Activated T-helper 1 cell treated with anti-CD3 and anti-CD28 coated beads, Interleukin-2, amount 50 U/mL, for 16 hours (primary cell): ENCODE results near the gene RAB11FIP4.
A peak's percentile ranks its signal among the peaks of the same experiment; 100 is the strongest.

Experiments
- DNase-seq, 2 donors: peaks; one replicate each; pipeline ENCODE4 v3.0.0-alpha.2; 2020; ENCODE audit warnings: low read depth in 1 of 2, low spot score in 1 of 2

The RAB11FIP4 gene

DNA sequence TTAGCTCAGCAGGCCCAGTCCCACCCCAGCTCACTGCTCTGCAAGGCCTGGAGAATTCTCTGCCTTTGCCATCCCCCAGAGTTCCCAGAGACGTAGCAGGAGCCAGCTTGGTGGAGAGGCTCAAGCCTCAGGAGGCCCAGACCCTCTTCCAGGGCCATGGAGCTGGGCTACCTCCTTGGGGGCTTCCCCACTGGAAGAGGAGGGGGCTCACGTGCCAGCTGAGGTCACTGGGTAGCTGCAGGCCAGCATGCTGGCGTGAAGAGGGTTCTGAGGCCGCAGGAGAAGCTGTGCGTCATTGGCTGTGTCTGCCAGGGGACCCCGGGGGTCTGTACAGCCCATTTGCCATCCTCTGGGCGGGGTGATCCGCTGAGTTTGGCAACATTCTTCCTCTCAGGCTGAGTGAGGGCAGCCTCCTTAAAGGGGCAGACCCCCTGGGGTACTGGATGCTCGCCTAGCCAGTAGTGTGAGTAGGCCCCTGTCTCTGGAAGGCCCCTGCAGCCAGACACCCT lies 131.6 kb downstream of the RAB11FIP4 start:
- no peak for DNase-seq

DNA sequence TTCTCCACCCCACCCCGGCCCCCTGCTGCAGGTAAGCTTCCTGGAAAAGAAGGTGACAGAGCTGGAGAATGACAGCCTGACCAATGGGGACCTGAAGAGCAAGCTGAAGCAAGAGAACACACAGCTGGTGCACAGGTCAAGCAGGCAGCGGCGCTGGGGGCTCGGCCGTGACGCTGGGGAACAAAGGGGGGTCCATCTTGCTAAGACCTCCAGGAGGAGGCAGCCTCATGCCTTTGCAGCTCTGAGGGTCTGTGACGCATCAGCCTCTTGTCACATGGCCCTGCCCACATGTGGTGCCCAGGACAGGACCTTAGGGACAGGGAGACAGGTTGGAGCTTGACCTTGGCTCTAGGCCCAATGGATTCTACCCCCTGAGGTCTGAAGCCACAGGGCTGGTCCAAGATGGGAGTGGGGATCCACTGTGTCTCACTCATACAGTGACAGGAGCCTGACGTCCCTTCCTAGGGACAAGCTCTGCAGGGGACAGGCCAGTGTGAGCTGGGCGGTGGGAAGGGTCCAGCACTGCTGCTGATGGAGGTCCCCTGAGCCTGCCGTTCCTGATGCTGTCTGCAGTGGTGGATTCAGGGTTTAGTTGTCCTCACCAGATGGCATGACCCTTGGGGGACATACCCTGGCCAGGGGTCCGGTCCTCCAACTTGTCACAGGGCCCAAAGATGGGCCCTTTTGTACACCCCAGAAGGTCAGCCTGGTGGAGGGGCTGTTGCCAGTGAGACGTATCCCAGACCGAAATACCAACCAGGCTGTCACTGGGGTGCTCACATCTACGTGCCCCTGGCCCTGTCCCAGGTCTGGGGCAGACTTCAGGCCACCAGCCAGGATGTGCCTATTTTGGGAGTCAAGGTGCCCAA lies 132.6 kb downstream of the RAB11FIP4 start:
- no peak for DNase-seq

DNA sequence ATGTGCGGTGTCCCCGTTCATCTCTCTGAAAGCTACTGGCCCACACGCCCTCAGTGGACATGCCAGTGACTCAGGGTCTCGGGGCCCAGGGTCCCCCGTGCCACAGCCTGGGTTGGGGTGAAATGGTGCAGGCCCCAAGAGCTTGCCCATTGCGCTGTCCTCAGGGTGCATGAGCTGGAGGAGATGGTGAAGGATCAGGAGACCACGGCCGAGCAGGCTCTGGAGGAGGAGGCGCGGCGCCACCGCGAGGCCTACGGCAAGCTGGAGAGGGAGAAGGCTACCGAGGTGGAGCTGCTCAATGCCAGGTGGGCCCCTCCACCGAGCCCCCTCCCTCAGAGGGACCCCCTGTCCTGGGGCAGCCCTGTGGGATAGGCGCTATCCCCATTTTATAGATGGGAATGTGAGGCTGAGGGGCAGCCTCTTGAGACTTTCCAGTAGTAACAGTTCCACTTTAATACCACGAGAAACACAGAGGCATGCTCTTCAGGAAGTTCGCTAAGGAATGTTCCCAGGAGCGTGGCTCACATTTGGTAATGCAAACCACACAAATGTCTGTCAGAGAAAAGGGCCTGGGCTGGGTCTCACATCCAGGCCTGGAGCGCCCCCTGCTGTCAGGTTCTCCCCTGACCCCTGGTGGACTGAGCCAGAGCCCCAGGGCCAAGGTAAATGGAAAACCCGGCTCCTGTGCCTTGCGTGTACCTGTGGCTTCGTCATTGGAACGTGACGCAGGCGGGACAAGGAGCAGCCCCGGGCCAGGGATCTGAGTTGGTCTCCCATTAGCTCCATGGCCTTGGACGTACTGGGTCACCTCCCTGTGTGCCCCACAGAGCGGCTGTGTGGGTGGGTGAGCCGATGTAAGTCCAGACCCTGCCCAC lies 133.7 kb downstream of the RAB11FIP4 start:
- DNase-seq = peak; percentile 78 to 92

DNA sequence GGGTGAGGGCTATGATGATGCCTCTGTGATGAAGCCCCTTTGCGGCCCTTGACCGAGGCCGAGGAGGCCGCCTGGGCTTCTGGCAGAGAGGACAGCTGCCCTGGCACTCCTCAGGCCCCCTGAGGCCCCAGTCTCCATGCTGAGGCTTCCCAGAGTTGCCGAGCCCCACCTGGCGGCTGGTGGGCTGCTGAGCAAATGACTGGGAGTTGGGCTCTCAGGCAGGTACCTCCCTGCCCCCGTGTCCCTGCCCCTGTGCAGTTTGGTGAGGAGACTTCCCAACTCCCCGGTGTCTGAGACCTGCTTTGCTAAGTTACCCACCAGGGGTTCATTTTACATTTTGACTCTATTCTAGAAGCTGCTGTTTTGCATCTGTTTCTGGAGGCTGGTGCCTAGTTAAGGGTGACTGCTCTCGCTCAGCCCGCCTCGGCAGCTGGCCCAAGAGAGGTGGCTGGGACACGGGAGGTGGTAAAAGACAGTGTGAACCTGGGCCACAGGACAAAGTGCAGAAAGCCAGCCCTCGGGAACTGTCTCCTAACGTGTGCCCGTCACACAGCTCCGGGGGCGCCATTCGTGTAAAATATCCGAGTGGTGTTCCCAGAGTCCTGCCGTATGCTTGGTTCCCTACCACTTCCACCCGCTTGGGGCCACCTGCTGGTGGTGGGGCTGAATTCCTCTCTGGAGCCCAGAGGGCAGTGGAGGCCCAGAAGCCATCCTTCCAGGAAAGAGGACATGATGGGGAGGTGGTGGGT lies 134.5 kb downstream of the RAB11FIP4 start:
- DNase-seq = no peak

DNA sequence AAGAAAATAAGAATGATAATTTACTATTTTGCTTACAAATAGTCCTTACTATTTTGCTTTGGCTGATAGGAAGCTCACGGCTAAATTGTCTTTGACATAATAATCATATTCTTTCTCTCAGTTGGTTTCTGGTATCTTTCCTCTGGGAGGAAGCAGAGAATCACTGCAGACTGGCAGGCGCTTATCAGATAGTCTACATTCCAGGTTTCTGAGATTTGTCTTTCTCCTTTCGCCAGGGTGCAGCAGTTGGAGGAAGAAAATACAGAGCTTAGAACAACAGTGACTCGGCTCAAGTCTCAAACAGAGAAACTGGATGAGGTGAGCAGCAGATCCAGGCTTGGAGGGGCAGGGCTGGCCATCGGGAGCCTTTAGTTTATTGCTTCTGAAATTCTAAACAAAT lies 136.1 kb downstream of the RAB11FIP4 start:
- no peak for DNase-seq

DNA sequence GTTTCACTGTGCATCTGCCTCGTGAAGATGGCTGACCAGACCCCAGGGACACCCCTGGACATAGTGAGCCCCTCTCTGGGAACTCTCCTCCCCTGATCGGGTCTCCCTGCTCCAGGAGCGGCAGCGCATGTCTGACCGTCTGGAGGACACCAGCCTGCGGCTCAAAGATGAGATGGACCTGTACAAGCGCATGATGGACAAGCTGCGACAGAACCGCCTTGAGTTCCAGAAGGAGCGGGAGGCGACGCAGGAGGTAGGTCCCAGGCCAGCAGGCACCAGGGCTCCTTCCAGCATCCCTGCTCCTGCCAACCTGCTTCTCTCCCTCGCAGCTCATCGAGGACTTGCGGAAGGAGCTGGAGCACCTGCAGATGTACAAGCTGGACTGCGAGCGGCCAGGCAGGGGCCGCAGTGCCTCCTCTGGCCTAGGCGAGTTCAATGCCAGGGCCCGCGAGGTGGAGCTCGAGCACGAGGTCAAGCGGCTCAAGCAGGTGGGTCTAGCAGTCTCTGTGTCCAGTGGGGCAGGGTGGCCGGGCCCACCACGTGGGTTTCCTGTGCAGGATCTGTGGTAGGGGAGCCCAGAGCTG lies 136.9 kb downstream of the RAB11FIP4 start:
- no peak for DNase-seq

DNA sequence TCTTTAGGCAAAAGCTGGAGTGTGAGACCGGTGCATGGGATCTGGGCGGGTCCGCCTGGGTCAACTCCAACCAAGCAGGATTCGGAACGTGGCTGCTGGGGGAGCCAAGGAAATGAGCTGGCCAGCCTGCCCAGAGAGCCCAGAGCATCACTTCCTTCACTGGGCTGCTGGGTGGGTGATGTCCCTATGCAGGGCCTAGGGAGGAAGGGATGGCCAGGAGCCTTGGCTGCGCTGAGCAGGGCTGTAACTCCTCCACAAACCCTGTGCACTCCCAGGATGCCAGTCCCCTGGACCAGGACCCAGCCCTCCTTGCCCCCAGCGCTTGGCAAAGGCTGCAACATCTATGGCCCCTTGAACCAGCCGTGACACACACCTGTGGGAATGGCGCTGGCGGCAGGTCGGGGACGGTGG lies 138.4 kb downstream of the RAB11FIP4 start:
- DNase-seq = no peak

DNA sequence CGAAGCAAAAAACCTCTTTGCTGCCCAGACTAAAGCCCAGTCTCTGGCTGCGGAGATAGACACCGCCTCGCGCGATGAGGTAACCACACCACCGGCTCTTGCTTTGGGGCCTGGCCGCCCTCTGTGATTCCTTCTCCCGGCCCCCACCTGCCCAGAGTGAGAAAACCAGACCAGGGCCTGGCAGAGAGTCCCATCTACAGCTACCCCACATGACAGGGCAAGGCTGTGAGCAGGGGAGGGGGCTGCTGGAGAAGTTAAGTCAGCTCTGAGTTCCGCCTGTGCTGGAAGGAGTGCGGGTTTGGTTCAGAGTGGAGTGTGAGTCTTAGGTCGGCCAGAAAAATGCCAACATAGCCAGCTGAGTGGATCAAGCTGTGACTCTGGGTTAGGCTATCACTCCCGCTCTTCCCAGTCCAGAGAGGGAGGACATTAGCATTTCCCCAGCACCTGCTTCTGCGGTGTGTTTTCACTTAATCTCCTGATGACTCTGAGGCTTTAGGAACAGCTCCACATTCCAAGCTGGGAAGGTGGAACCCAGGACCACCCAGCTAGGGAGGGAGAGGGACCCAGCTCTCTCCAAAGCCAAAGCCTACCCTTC lies 139.0 kb downstream of the RAB11FIP4 start:
- DNase-seq = no peak

DNA sequence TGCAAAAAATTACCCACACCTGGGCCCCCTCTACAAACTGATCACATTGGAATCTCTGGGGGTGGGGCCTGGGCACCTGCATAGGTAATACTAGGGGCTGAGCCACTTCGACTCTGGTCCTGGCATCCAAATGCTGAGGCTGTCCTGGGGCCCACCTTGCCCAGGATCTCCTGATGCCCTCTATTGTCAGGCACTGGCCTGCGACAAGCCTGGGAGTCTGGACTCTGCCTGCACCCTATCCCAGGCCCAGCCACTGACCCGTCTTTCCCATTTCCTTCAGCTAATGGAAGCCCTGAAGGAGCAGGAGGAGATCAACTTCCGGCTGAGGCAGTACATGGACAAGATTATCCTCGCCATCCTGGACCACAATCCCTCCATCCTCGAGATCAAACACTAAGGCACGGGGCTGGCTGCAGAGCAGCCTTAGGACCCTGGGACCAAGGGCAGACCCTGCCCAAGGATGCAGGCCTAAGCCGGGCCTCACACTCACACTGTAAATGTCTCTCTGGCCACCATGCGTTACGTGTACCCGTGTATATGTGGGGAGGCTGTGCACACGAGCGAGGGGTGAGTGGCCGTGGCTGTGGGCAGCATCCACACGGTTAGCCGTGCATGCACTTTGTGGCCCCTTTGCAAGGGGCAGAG lies 140.0 kb downstream of the RAB11FIP4 start:
- no peak for DNase-seq

DNA sequence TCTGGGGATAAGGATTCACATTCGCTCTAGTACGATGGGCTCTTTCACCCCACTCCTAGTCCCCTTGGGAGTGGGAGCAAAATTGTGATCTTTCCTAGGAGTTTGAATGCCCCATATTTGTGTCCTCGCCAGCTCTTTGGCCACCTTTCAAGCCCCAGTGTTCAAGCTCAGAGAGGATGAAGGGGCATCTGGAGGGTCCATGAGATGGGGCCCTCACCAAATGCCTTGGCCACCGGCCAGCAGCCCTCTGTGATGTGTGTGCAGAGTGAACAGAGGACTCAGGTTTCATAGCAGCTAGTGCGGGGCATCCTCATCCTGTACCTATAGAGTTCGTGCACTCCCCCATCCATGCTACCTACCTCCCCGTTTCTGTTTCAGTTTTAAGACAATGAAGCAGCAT lies 140.6 kb downstream of the RAB11FIP4 start:
- no peak for DNase-seq

DNA sequence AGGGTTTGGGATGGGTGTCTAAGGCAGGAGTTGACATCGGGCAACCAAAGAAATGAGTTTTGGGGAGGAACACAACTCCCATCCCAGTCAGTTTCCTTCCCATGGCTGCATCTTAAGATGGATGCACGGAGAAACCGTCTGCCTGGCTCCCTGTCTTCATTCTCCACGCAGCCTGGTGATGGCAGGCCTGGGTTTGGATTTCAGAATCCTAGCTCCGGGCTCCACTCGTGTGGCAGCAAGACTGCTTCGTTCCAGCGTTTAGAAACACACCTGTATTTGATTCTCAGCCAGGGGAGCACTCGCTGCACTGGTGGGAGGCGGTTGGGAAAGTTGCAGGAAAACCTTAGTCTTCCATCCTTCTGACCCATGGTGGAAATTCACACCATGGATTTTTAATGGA lies 141.1 kb downstream of the RAB11FIP4 start:
- DNase-seq = no peak

DNA sequence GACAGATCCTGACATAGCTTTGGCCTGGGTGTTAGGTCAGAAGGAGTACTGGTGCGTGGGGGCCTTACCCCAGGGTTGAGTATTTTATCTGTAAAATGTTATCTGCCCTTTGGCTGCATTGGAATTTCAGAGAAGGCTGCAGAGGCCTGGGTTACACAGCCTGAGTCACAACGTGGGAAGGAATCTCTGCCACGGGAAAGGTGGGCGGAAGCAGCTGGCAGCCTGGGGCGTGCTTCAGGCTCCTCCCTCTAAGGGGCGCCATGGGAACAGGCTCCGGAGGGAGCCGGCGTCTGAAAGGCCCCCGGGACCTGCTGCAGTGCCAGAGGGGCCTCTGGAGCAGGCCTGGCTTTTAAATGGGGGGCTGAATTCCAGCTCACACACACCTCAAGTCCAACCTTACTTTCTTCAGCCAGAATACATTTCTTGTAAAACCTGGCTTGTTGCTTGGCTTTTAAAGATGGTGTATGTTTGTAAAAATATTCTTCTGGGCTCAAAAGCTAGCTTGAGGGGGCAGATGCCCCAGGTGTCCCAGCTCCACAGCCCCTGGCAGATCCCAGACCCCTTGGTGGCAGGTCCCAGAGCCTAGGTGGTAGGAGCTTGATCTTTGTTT lies 142.2 kb downstream of the RAB11FIP4 start:
- no peak for DNase-seq

DNA sequence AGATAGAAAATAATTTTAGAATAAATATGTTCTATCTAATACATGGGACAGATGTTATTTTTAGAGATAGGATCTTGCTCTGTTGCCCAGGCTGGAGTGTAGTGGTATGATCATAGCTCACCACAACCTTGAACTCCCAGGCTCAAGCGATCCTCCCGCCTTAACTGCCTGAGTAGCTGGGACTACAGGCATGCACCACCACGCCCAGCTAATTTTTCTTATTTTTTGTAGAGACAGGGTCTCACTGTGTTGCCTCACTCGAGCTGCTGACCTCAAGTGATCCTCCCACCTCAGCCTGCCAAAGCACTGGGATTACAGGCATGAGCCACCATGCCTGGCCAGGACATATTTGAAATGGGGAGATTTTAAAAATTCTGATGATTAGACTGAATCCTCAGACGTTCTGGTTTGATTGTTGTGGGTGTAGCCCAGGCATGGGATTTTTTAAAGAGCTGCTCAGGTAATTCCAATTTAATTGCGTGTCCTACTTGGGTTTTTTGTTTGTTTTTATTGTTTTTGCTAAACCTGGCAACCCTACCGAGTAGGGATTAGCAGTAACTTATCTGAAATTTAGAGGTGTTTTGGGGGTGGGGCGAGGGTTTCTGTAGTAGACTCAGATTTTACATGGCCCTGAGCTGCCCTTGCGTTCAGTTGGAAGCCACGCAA lies 142.9 kb downstream of the RAB11FIP4 start:
- no peak for DNase-seq

DNA sequence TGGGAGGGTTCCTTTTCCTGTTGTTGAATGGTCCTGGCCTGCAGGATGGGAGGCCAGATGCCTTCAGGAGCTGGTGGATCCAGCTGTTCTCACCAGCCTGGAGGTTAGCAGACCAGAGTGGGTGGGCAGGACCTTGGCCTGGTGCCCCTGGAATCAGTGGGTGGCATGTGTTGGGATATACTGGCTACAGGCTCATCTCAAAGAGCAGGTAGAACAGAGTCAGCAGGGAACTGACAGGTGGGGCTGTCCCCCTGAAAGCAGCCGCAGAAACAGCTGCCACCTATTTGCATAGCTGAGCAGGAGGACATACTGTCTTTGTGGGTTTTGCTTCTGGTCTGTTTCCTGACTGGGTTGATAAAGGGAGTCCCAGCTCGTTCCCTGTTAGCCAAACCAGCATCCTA lies 144.1 kb downstream of the RAB11FIP4 start:
- no peak for DNase-seq

DNA sequence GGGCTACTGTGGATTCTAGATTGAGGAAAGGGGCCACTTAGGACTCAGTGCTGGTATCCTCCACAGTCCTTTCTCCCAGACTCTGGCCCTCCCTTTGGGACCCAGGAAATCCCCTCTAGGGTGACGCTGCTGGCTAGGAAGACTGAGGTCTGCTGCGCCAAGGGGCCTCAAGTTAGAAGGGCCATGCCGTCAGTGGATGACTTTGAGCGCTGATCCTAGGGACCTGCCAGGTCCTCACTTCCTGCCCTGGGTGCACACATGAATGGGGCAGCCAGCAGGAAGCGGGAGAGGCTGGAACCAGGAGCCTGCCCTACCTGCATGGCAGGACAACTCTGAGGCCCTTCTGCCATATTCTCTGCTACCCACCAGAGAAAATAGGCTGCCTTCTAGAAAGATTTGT lies 145.0 kb downstream of the RAB11FIP4 start:
- no peak for DNase-seq

DNA sequence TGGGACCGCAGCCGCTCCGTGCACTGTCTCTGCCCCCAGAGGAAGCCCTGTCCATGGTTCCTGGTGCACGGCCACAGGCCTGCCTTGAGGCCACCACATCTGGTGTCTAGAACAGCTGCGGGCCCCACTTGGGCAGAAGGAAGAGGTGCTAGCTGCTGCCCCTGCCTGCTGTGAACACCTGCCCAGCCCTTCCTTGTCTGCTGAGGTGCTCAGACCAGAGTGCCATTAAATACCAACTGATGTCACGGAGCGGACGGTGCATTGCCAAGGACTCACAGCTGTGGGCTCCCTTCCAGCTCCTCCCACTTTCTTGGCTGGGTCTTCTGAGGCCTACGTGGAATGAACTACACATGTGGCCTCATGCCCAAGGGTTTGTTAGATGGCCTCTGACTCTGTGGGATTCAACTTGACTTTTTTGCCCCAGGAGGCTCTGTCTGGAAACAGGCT lies 146.1 kb downstream of the RAB11FIP4 start:
- no peak for DNase-seq

DNA sequence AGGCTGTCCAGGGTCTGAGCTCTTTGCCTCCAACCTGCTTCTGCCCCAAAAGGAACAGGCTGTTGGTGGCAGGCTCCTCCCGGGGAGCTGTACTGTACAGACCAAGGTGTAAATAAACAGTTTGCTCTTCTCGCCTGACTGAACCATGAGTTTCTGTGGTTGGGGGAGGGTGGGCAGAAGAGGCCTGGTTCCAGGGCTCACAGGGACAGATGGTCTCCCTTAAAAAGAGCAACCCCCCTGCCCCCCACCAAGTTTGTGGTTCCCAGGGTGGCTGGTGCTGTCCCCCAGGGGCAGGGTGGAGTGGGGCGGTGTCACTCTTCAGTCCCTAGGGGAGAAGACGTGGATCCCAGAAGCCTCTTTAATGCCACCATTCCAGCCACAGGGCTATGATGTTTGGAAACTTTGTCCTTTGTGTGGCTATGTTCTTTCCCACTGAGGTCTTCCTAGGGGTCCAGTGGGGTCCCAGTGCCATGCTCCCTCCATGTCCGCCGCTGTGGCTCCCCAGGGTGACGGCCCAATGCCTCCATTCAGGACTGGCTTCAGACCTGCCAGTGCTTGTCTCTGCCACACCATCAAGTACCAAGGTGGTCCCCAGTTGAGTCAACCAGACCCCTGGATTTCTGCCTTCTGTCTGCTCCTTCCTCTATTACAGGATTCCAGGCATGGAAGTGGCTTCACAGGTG lies 146.7 kb downstream of the RAB11FIP4 start:
- no peak for DNase-seq

DNA sequence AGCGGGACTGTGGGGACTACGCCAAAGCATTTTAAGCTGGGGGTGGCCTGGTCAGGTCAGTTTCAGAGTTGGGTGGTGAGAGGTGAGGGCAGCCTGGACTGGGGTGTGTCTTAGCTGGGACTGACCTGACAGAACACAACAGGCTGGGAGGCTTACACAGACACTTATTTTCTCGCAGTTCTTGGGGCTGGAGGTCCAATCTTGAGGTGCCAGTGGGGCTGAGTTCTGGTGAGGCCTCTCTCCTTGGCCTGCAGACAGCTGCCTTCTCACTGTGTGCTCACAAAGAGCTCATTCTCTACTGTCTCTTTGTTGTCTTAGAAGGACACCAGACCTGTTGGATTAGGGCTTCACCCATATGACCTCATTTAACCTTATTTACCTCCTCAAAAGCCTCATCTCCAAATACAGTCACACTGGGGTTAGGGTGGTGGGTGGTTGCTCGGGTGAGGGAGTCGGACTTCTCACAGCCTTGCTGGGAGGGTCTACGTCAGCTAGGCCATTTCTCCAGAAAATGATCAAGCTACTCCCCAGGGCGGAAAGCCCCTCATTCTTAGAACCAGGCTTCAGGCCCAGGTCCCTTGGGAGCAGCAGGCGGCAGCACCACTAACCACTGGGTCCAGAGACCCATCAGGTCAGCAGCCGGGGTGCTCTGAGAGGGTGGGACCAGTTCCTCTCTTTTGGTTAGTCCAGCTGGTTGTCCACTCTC lies 149.3 kb downstream of the RAB11FIP4 start:
- no peak for DNase-seq
